ENCODE results near the gene TRPC4AP. TPM values are rescaled to one million over a fixed set of nuclear protein-coding genes. Genes with fewer than 3 reads are reported as not detected.

Gene TRPC4AP
- total RNA-seq, 2 donors from 2014 or later: 32.4 to 39.2 TPM

GRCh38 chr20:34990661-34991214 lies 101.9 kb downstream of the TRPC4AP start:
- DNase-seq (ENCODE audit: low spot score): no peak
- Histone ChIP-seq H3K36me3 (peaks cover 73% of the 10 kb centered on the region), H3K27ac (no peak overlapping the region)

GRCh38 chr20:34990231-34990630 lies 102.4 kb downstream of the TRPC4AP start:
- Histone ChIP-seq H3K4me3 (no peak overlapping the region), H3K27ac (no peak overlapping the region), H3K36me3 (peaks cover 73% of the 10 kb centered on the region), H3K9me3 (no peaks in the 10 kb centered on the region), H3K27me3 (no peaks in the 10 kb centered on the region), H3K4me1 (peaks cover 0 to 31% of the 10 kb centered on the region in 2 donors)
- TF ChIP-seq CTCF (IDR thresholded peaks at IDR 0.05): no peak
- DNase-seq (ENCODE audit: low spot score): no peak

More at GRCh38 chr20:34990661-34991214, 101.9 kb downstream of the TRPC4AP start:
- no peak for TF ChIP-seq CTCF (IDR thresholded peaks at IDR 0.05)
- Histone ChIP-seq H3K9me3 (no peaks in the 10 kb centered on the region), H3K4me3 (no peak overlapping the region), H3K4me1 (peaks cover 0 to 25% of the 10 kb centered on the region in 2 donors), H3K27me3 (no peaks in the 10 kb centered on the region)

GRCh38 chr20:34989670-34990069 lies 102.9 kb downstream of the TRPC4AP start:
- Histone ChIP-seq H3K4me1 (peaks cover 0 to 35% of the 10 kb centered on the region in 2 donors), H3K27ac (no peak overlapping the region), H3K36me3 (peaks cover 70% of the 10 kb centered on the region), H3K9me3 (no peaks in the 10 kb centered on the region), H3K27me3 (no peaks in the 10 kb centered on the region), H3K4me3 (no peak overlapping the region)
- no peak for TF ChIP-seq CTCF (IDR thresholded peaks at IDR 0.05)
- no peak for DNase-seq (ENCODE audit: low spot score)

- DNase-seq (ENCODE audit: low spot score): no peak
- peaks cover 0 to 40% of the 10 kb centered on the region in 2 donors for H3K4me1 ChIP-seq
- no peaks in the 10 kb centered on the region for H3K9me3 ChIP-seq
- no peak overlapping the region for H3K4me3 ChIP-seq
- no peaks in the 10 kb centered on the region for H3K27me3 ChIP-seq
- H3K27ac ChIP-seq: no peak overlapping the region
- H3K36me3 ChIP-seq: peaks cover 64% of the 10 kb centered on the region
- no peak for TF ChIP-seq CTCF (IDR thresholded peaks at IDR 0.05)
These were observed 103.5 kb downstream of the TRPC4AP start for GRCh38 chr20:34989118-34989517.

GRCh38 chr20:34988191-34988540 lies 104.4 kb downstream of the TRPC4AP start:
- Histone ChIP-seq H3K9me3 (no peaks in the 10 kb centered on the region), H3K4me1 (peaks cover 0 to 47% of the 10 kb centered on the region in 2 donors), H3K27ac (peak overlapping the region in 1 of 2 donors; percentile 85), H3K4me3 (no peak overlapping the region), H3K36me3 (peaks cover 55% of the 10 kb centered on the region), H3K27me3 (no peaks in the 10 kb centered on the region)
- no peak for TF ChIP-seq CTCF (IDR thresholded peaks at IDR 0.05)
- no peak for DNase-seq (ENCODE audit: low spot score)
